ENCODE measurements around the gene PSME2. TPM values are rescaled to one million over a fixed set of nuclear protein-coding genes. Genes with fewer than 3 reads are reported as not detected.

PSME2 gene
- total RNA-seq, 2 experiments from 2014 or later: 577 to 623 TPM

DNA sequence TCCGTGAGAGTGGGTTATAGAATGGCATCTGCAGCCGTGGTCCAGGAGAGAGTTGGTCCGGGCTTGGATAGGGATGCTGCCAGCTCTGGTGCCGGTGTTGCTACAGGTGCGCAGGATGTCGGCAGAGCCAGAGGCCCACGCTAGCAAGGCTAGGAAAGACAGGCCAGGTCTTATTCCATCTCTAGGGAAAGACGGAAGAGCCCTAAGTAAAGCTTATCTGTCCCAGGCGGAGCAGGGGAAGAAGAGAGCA lies 10.9 kb downstream of the PSME2 start:
- no peak for DNase-seq
- peak overlapping the region; percentile 91 for H3K4me3 Mint-ChIP-seq
- H3K27ac Mint-ChIP-seq: peak overlapping the region; percentile 85
- H3K36me3 Mint-ChIP-seq: peaks cover 39% of the 10 kb centered on the region
- no peaks in the 10 kb centered on the region for H3K9me3 Mint-ChIP-seq (ENCODE audit: low read depth)
- ATAC-seq: peak; percentile 1
- CTCF ChIA-PET: interaction anchor here (0.8 to 7.3 kb wide), 11 partner anchors 8 to 198 kb away, joined by 3 to 69 read pairs (median 4); partner anchors contain the start of genes DCAF11, IRF9, MDP1 and NRL
- peaks cover 54% of the 10 kb centered on the region for H3K4me1 Mint-ChIP-seq
- no peaks in the 10 kb centered on the region for H3K27me3 Mint-ChIP-seq

DNA sequence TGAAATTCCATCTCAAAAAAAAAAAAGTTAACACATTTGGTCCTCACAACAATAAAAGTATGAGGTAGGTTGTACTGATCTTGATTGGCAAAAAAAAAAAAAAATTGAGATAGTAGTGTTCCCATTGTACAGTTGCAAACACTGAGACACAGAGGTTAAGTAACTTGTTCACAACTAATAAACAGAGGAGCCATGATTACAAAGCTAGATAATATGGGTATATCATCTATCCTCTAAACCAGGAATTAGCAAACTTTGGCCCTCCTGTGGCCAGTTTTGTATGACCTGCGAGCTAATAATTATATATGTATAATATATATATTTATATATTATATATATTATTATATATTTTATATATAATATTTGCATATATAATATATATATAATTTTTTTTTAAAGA lies 12.7 kb downstream of the PSME2 start:
- Mint-ChIP-seq H3K4me3 (no peak overlapping the region), H3K27me3 (no peaks in the 10 kb centered on the region), H3K4me1 (peaks cover 43% of the 10 kb centered on the region), H3K27ac (no peak overlapping the region), H3K9me3 (ENCODE audit: low read depth) (no peaks in the 10 kb centered on the region), H3K36me3 (peaks cover 23% of the 10 kb centered on the region)
- no peak for DNase-seq
- no peak for ATAC-seq
- CTCF ChIA-PET: interaction anchor here (0.7 to 6.8 kb wide), 8 partner anchors 9 to 75 kb away, joined by 3 to 52 read pairs (median 4); partner anchors contain the start of genes DCAF11, IRF9 and NRL

DNA sequence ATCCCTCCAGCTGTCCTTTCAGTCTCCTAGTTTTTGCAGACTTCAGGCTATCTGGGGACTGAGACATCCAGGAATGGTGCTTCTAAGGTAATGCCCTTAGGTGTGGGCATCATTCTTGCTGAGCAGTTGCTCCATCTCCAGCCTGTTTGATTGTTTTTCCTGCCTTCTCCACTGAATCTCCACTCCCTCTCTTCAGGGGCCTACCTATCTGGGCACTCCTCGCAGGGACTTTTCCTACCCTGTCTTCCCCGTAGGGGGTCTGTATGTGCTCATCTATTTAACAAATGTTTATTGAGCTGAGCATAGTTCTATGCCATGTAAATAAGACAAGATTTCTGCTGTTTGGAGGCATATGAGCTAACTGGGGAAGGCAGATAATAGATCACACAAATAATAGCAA lies 13.4 kb downstream of the PSME2 start:
- H3K27me3 Mint-ChIP-seq: no peaks in the 10 kb centered on the region
- peaks cover 35% of the 10 kb centered on the region for H3K4me1 Mint-ChIP-seq
- H3K27ac Mint-ChIP-seq: no peak overlapping the region
- DNase-seq: no peak
- no peak overlapping the region for H3K4me3 Mint-ChIP-seq
- CTCF ChIA-PET: interaction anchor here (0.7 to 1.8 kb wide), 7 partner anchors 8 to 75 kb away, joined by 3 to 5 read pairs (median 3); partner anchors contain the start of gene IRF9
- no peaks in the 10 kb centered on the region for H3K9me3 Mint-ChIP-seq (ENCODE audit: low read depth)
- peaks cover 16% of the 10 kb centered on the region for H3K36me3 Mint-ChIP-seq
- no peak for ATAC-seq

DNA sequence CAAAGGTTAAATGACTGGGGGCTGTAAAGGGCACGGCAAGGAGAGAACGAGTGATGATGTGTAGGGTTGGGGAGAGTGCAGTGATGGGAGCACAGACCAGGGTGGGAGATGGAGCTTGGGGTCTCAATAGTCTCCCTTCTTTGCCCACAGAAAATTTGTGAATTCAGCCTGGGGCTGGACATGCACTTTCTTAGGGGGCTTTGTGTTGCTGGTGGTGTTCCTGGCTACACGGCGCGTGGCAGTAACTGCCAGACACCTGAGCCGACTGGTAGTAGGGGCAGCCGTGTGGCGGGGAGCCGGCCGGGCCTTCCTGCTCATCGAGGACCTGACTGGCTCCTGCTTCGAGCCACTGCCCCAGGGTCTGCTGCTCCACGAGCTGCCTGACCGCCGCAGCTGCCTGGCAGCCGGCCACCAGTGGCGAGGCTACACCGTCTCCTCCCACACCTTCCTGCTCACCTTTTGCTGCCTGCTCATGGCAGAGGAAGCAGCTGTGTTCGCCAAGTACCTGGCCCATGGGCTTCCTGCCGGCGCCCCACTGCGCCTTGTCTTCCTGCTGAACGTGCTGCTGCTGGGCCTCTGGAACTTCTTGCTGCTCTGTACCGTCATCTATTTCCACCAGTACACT lies 14.2 kb downstream of the PSME2 start:
- peaks cover 9% of the 10 kb centered on the region for H3K36me3 Mint-ChIP-seq
- ATAC-seq (no peak), DNase-seq (no peak)
- peak overlapping the region; percentile 17 for H3K27ac Mint-ChIP-seq
- no peaks in the 10 kb centered on the region for H3K9me3 Mint-ChIP-seq (ENCODE audit: low read depth)
- CTCF ChIA-PET: interaction anchor here (1.0 kb wide), 1 partner anchor 12 kb away, joined by 3 read pairs; no protein-coding TSS in a partner anchor
- H3K4me3 Mint-ChIP-seq: no peak overlapping the region
- no peaks in the 10 kb centered on the region for H3K27me3 Mint-ChIP-seq
- H3K4me1 Mint-ChIP-seq: peaks cover 28% of the 10 kb centered on the region

DNA sequence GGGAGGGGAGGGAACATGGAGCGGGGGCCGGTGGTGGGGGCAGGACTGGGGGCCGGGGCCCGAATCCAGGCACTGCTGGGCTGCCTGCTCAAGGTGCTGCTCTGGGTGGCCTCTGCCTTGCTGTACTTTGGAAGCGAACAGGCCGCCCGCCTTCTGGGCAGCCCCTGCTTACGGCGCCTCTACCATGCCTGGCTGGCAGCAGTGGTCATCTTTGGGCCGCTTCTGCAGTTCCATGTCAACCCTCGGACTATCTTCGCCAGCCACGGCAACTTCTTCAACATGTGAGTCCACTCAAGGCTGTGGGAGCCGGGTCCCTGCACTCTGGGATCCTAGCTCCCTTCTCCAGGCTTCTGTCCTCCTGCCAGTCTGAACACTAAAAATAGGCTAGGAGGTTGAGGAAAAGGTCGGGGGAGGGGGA lies 14.9 kb downstream of the PSME2 start:
- no peak overlapping the region for H3K4me3 Mint-ChIP-seq

DNA sequence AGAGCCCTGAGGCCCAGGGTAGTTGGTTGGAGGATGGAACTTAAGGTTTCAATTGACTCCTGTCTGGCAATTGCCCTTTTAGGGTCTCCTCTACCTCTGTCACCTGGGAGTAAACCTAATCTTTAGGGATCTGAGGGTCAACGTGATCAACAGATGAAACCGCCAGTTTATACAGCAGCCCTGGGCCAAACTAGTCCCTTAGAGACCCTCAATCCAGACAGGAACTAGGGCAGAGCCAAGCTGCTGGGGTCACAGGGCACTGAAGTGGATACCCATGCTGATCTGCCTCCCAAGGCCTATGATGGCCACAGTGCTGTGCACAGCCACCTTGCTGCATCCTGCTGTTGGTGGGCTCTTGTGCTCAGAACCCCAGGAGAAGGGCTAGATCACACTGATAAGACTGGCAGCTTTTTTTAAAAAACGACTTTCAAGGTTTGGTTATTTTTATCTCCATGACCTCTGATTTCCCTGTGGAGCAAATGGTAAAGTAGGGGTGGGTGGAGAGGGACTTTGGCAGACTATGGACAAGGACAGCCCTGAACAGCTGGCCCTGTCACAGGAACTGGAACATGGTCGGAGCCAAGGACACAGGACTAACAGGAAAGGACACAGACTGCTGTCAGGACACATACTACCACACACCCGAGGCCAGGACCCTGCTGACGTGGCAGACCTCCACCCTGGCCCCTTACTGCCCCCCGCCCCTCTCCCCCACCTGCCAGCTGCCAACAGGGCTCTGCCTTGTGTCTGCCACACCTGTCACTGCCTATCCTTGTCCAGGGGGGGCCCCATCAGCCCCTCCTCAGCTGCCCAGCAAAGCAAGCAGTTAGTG lies 15.5 kb downstream of the PSME2 start:
- no peaks in the 10 kb centered on the region for H3K9me3 Mint-ChIP-seq (ENCODE audit: low read depth)
- ATAC-seq (no peak), DNase-seq (no peak)
- no peak overlapping the region for H3K4me3 Mint-ChIP-seq
- CTCF ChIA-PET: interaction anchor here (1.1 kb wide), 1 partner anchor 13 kb away, joined by 3 read pairs; no protein-coding TSS in a partner anchor
- H3K27ac Mint-ChIP-seq: no peak overlapping the region
- peaks cover 1% of the 10 kb centered on the region for H3K36me3 Mint-ChIP-seq
- H3K27me3 Mint-ChIP-seq: no peaks in the 10 kb centered on the region
- peaks cover 22% of the 10 kb centered on the region for H3K4me1 Mint-ChIP-seq

More for the DNA sequence above, 14.9 kb downstream of the PSME2 start:
- ATAC-seq (no peak), DNase-seq (no peak)
- Mint-ChIP-seq H3K27me3 (no peaks in the 10 kb centered on the region), H3K36me3 (peaks cover 3% of the 10 kb centered on the region), H3K9me3 (ENCODE audit: low read depth) (no peaks in the 10 kb centered on the region), H3K4me1 (peaks cover 22% of the 10 kb centered on the region), H3K27ac (no peak overlapping the region)
- CTCF ChIA-PET: interaction anchor here (1.1 kb wide), 1 partner anchor 14 kb away, joined by 3 read pairs; no protein-coding TSS in a partner anchor

DNA sequence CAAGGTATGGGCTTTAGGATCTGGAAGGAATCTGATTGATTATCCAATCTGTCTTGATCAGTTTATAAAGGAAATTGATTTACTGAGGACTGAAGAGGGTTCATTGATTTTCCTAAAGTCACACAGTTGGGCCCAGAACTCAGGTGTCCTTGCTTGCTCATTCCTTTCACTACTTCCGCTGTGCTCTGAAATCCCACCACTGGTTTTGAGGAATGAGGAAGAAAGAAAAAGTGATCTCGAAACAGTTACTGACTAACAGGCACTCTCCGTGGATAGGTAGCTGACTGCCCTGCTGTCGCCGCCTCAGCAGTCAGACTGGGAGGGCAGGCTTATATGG lies 16.1 kb downstream of the PSME2 start, which contains the start of gene FITM1:
FITM1 (plus strand) TSS at position 280 of the 337 bp plus-strand sequence. CDS start 905 bp downstream, outside the sequence.
- Mint-ChIP-seq H3K27ac (no peak within 1 kb of the TSS), H3K36me3 (peaks cover 1% of the 10 kb centered on the region), H3K9me3 (ENCODE audit: low read depth) (no peaks in the 10 kb centered on the region), H3K27me3 (no peaks in the 10 kb centered on the region), H3K4me1 (peaks cover 20% of the 10 kb centered on the region), H3K4me3 (no peak within 1 kb of the TSS)
- ATAC-seq (no peak), DNase-seq (no peak)
- CTCF ChIA-PET: interaction anchor here (1.1 kb wide), 1 partner anchor 12 kb away, joined by 3 read pairs; no protein-coding TSS in a partner anchor

DNA sequence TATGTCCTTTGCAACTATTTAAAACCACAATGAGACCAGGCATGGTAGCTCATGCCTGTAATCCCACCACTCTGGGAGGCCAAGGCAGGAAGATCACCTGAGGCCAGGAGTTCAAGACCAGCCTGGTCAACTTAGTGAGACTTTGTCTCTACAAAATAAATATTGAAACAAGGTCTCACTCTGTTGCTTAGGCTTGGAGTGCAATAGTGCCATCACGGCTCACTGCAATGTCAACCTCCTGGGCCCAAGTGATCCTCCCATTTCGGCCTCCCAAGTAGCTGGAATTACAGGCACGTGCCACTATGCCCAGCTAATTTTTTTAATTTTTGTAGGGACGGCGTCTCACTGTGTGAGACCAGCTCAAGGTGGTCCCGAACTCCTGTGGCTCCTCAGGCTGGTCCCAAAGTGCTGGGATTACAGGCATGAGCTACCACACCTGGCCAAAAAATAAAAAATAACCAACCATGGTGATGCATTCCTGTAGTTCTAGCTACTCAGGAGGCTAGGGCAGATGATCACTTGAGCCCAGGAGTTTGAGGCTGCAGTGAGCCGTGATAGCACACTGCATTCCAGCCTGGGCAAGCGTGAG lies 16.9 kb downstream of the PSME2 start:
- CTCF ChIA-PET: interaction anchor here (1.0 to 1.4 kb wide), 4 partner anchors 12 to 32 kb away, joined by 3 to 6 read pairs (median 4); partner anchors contain the start of genes DCAF11, IRF9 and NRL
- Mint-ChIP-seq H3K36me3 (peaks cover 1% of the 10 kb centered on the region), H3K4me1 (peaks cover 16% of the 10 kb centered on the region), H3K4me3 (no peak overlapping the region), H3K27ac (no peak overlapping the region), H3K27me3 (no peaks in the 10 kb centered on the region), H3K9me3 (ENCODE audit: low read depth) (no peaks in the 10 kb centered on the region)
- ATAC-seq (no peak), DNase-seq (no peak)

DNA sequence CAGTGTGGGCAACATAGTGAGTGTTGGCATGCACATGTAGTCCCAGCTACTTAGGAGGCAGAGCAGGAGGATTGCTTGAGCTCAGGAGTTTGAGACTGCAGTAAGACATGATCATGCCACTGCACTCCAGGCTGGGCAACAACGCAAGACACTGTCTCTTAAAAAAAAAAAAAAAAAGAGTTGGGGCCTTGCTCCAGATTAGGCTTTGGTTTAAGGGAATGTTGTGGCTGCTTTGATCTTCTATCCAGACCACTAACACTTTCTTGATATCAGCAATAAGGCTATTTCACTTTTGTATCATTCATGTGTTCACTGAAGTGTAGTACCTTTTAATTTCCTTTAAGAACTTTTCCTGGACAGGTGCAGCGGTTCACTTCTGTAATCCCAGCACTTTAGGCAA lies 18.7 kb downstream of the PSME2 start:
- Mint-ChIP-seq H3K36me3 (peaks cover 7% of the 10 kb centered on the region), H3K27ac (no peak overlapping the region), H3K27me3 (no peaks in the 10 kb centered on the region), H3K4me1 (peaks cover 12% of the 10 kb centered on the region), H3K4me3 (no peak overlapping the region), H3K9me3 (ENCODE audit: low read depth) (no peaks in the 10 kb centered on the region)
- CTCF ChIA-PET: interaction anchor here (1.1 to 2.1 kb wide), 3 partner anchors 8 to 19 kb away, joined by 3 to 6 read pairs (median 3); partner anchors contain the start of gene PSME1
- ATAC-seq (no peak), DNase-seq (no peak)

DNA sequence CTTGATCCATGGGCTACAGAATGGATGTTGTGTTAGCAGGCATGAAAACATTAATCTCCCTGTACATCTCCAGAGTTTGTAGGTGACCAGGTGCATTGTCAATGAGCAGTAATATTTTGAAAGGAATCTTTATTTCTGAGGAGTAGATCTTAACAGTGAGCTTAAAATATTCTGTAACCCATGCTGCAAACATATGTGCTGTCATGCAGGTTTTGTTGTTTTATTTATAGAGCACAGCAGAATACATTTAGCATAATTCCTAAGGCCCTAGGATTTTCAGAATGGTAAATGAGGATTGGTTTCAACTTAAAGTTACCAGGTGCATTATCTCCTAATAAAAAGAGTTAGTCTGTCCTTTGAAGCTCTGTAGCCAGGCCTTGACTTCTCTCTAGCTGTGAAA lies 19.5 kb downstream of the PSME2 start:
- Mint-ChIP-seq H3K27ac (no peak overlapping the region), H3K4me1 (peaks cover 5% of the 10 kb centered on the region), H3K9me3 (ENCODE audit: low read depth) (no peaks in the 10 kb centered on the region), H3K36me3 (peaks cover 10% of the 10 kb centered on the region), H3K4me3 (no peak overlapping the region), H3K27me3 (no peaks in the 10 kb centered on the region)
- CTCF ChIA-PET: interaction anchor here (0.6 to 2.7 kb wide), 6 partner anchors 9 to 142 kb away, joined by 3 to 7 read pairs (median 4); partner anchors contain the start of genes IRF9, NRL and PSME1
- DNase-seq (no peak), ATAC-seq (no peak)

DNA sequence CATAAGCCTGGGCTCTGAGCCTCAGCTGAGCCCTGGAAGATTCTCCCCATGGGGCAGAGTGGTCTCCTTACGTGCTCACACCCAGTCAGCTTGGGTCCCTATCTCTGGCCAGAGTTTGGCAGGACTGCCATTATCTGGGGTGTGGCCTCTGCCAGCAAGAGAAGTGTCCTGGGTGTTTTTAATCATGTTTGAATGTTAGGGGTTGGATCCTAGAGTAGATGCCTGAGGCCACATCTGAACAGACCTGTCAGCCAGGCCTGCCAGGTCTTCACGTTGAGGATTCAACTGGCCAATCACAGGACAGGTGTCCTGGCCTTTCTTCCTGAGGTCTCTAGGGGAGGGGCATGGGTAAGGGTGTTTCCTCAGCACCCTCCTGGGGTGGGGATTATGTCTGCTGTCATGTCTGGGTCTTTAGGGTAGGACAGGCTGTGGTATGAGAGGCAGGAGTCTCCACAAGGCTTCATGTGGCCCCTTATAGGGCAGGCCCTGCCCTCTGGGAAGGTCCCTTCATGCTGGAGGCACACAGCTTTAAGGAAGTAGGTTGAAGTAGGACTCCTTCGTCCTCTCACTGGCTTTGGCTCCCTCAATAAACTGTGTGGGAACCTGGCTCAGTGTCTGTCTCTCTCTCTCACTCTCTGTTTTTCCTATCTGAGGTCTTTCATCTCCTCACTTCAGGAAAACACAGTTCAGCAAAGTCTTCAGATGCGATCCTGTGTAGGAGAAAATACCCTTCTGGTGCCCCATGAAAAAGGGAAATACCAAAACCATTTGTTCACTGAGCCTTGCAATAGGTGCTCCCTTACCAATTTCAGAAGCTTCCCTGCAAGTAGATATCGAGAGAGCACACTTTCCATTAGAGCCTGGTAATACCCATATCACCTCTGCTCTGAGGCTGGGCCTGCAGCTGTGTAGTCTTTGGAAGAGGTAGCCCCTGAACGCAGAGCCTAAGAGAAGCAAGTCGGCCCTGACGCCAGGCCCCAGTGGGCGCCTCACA lies 22.7 kb downstream of the PSME2 start:
- DNase-seq: no peak
- peaks cover 30% of the 10 kb centered on the region for H3K36me3 Mint-ChIP-seq
- no peaks in the 10 kb centered on the region for H3K4me1 Mint-ChIP-seq
- H3K4me3 Mint-ChIP-seq: no peak overlapping the region
- H3K27ac Mint-ChIP-seq: no peak overlapping the region
- H3K9me3 Mint-ChIP-seq (ENCODE audit: low read depth): no peaks in the 10 kb centered on the region
- no peak for ATAC-seq
- no peaks in the 10 kb centered on the region for H3K27me3 Mint-ChIP-seq
- CTCF ChIA-PET: interaction anchor here (1.2 to 1.3 kb wide), 2 partner anchors 8 to 15 kb away, joined by 5 to 8 read pairs; partner anchors contain the start of genes DCAF11 and NRL

DNA sequence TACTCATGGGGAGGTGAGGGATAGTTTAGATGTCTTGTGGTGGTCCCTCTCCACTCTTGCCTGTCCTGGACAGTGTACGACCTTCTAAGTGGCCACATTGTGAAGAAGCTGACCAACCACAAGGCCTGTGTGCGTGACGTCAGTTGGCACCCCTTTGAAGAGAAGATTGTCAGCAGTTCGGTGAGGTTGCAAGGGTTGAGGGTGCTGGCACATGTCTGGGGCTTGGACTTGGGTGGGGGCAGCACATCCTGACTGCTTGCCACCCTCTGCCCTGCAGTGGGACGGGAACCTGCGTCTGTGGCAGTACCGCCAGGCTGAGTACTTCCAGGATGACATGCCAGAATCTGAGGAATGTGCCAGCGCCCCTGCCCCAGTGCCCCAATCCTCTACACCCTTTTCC lies 23.5 kb downstream of the PSME2 start:
- peaks cover 3% of the 10 kb centered on the region for H3K4me1 Mint-ChIP-seq
- DNase-seq (no peak), ATAC-seq (no peak)
- no peak overlapping the region for H3K27ac Mint-ChIP-seq
- CTCF ChIA-PET: interaction anchor here (1.2 kb wide), 1 partner anchor 14 kb away, joined by 5 read pairs; no protein-coding TSS in a partner anchor
- peaks cover 37% of the 10 kb centered on the region for H3K36me3 Mint-ChIP-seq
- no peaks in the 10 kb centered on the region for H3K27me3 Mint-ChIP-seq
- H3K9me3 Mint-ChIP-seq (ENCODE audit: low read depth): no peaks in the 10 kb centered on the region
- no peak overlapping the region for H3K4me3 Mint-ChIP-seq

All from activated CD8-positive, alpha-beta memory T cell treated with anti-CD3 and anti-CD28 coated beads, Interleukin-2, amount 10 ng/mL, durations not matched to agents 7 days and 5 days (primary cell).